ENCODE results near the gene BCL3.

Gene BCL3

GRCh38 chr19:44795398-44795987, 47.0 kb downstream of the BCL3 start:
- Histone ChIP-seq H3K27me3 (replicated peaks in 2 of 5; ENCODE audit: control insufficient read depth in 4 of 5, insufficient read depth in 5 of 5, low read length in 4 of 5) (no peaks in the 10 kb centered on the region), H3K4me3 (ENCODE audit: control insufficient read depth in 1 of 7, extremely low read depth in 1 of 7, insufficient read depth in 4 of 7, low read depth in 2 of 7, low read length in 6 of 7) (no peak overlapping the region), H3K9me3 (ENCODE audit: control extremely low read depth in 1 of 5, control insufficient read depth in 4 of 5, insufficient read depth in 2 of 5, low read depth in 1 of 5, low read length in 4 of 5) (no peaks in the 10 kb centered on the region), H3K4me1 (ENCODE audit: control extremely low read depth in 1 of 4, control insufficient read depth in 4 of 4, insufficient read depth in 4 of 4, low read length in 3 of 4) (peaks cover 0 to 22% (median 18%) of the 10 kb centered on the region in 4 experiments), H3K27ac (ENCODE audit: insufficient read depth in 1 of 2, low read depth in 1 of 2, low read length in 2 of 2, poor library complexity in 1 of 2, severe bottlenecking in 2 of 2) (no peak overlapping the region), H3K36me3 (ENCODE audit: control insufficient read depth in 4 of 4, insufficient read depth in 4 of 4, low read length in 3 of 4) (no peaks in the 10 kb centered on the region)
- POLR2A ChIA-PET, result interaction anchor here (1.0 kb wide), 1 partner anchor 107 kb away, joined by 3 read pairs; no protein-coding TSS in a partner anchor
- WGBS (ENCODE audit: insufficient coverage), result 97% methylated on average over 13 of the region's 13 CpGs
- CTCF ChIA-PET, result interaction anchor here (0.8 to 6.2 kb wide), 4 partner anchors 12 to 71 kb away, joined by 3 to 32 read pairs (median 6); partner anchors contain the start of gene BCAM
- DNase-seq, result no peak

- Histone ChIP-seq H3K4me1 (ENCODE audit: control extremely low read depth in 1 of 4, control insufficient read depth in 4 of 4, insufficient read depth in 4 of 4, low read length in 3 of 4) (peaks cover 0 to 23% (median 18%) of the 10 kb centered on the region in 4 experiments), H3K27me3 (replicated peaks in 2 of 5; ENCODE audit: control insufficient read depth in 4 of 5, insufficient read depth in 5 of 5, low read length in 4 of 5) (no peaks in the 10 kb centered on the region), H3K27ac (ENCODE audit: insufficient read depth in 1 of 2, low read depth in 1 of 2, low read length in 2 of 2, poor library complexity in 1 of 2, severe bottlenecking in 2 of 2) (peak overlapping the region in 1 of 2 experiments; percentile 12), H3K4me3 (ENCODE audit: control insufficient read depth in 1 of 7, extremely low read depth in 1 of 7, insufficient read depth in 4 of 7, low read depth in 2 of 7, low read length in 6 of 7) (peak overlapping the region in 3 of 7 experiments; percentile 19 to 49 (median 45)), H3K9me3 (ENCODE audit: control extremely low read depth in 1 of 5, control insufficient read depth in 4 of 5, insufficient read depth in 2 of 5, low read depth in 1 of 5, low read length in 4 of 5) (no peaks in the 10 kb centered on the region), H3K36me3 (ENCODE audit: control insufficient read depth in 4 of 4, insufficient read depth in 4 of 4, low read length in 3 of 4) (no peaks in the 10 kb centered on the region)
- 5% methylated on average over 6 of the region's 12 CpGs for WGBS (ENCODE audit: insufficient coverage)
- CTCF ChIA-PET, result interaction anchor here (2.2 to 6.2 kb wide), 2 partner anchors 11 to 13 kb away, joined by 8 to 32 read pairs; no protein-coding TSS in a partner anchor
- POLR2A ChIA-PET, result interaction anchor here (1.0 kb wide), 1 partner anchor 108 kb away, joined by 3 read pairs; no protein-coding TSS in a partner anchor
- peak; percentile 18 to 30 (median 25) for DNase-seq
These were observed 48.2 kb downstream of the BCL3 start for GRCh38 chr19:44796701-44797115.

GRCh38 chr19:44799627-44800346, 51.3 kb downstream of the BCL3 start:
- ChIA-PET CTCF (interaction anchor here (1.1 to 6.2 kb wide), 3 partner anchors 10 to 42 kb away, joined by 4 to 32 read pairs (median 5); no protein-coding TSS in a partner anchor), POLR2A (interaction anchor here (1.7 kb wide), 1 partner anchor 45 kb away, joined by 8 read pairs; no protein-coding TSS in a partner anchor)
- DNase-seq, result no peak
- Histone ChIP-seq H3K36me3 (ENCODE audit: control insufficient read depth in 4 of 4, insufficient read depth in 4 of 4, low read length in 3 of 4) (no peaks in the 10 kb centered on the region), H3K27ac (ENCODE audit: insufficient read depth in 1 of 2, low read depth in 1 of 2, low read length in 2 of 2, poor library complexity in 1 of 2, severe bottlenecking in 2 of 2) (no peak overlapping the region), H3K9me3 (ENCODE audit: control extremely low read depth in 1 of 5, control insufficient read depth in 4 of 5, insufficient read depth in 2 of 5, low read depth in 1 of 5, low read length in 4 of 5) (peaks cover 0 to 1% (median 0%) of the 10 kb centered on the region in 5 experiments), H3K4me3 (ENCODE audit: control insufficient read depth in 1 of 7, extremely low read depth in 1 of 7, insufficient read depth in 4 of 7, low read depth in 2 of 7, low read length in 6 of 7) (no peak overlapping the region), H3K27me3 (replicated peaks in 2 of 5; ENCODE audit: control insufficient read depth in 4 of 5, insufficient read depth in 5 of 5, low read length in 4 of 5) (no peaks in the 10 kb centered on the region), H3K4me1 (ENCODE audit: control extremely low read depth in 1 of 4, control insufficient read depth in 4 of 4, insufficient read depth in 4 of 4, low read length in 3 of 4) (peaks cover 0 to 23% (median 18%) of the 10 kb centered on the region in 4 experiments)
- 91% methylated on average over 4 of the region's 10 CpGs for WGBS (ENCODE audit: insufficient coverage)

GRCh38 chr19:44800461-44800860, 52.0 kb downstream of the BCL3 start:
- H3K36me3 ChIP-seq (ENCODE audit: control insufficient read depth in 4 of 4, insufficient read depth in 4 of 4, low read length in 3 of 4), result no peaks in the 10 kb centered on the region
- 0% methylated on average over 1 of the region's 3 CpGs for WGBS (ENCODE audit: insufficient coverage)
- no peak overlapping the region for H3K4me3 ChIP-seq (ENCODE audit: control insufficient read depth in 1 of 7, extremely low read depth in 1 of 7, insufficient read depth in 4 of 7, low read depth in 2 of 7, low read length in 6 of 7)
- peaks cover 0 to 23% (median 18%) of the 10 kb centered on the region in 4 experiments for H3K4me1 ChIP-seq (ENCODE audit: control extremely low read depth in 1 of 4, control insufficient read depth in 4 of 4, insufficient read depth in 4 of 4, low read length in 3 of 4)
- peak; percentile 84 to 91 (median 88) for DNase-seq
- H3K9me3 ChIP-seq (ENCODE audit: control extremely low read depth in 1 of 5, control insufficient read depth in 4 of 5, insufficient read depth in 2 of 5, low read depth in 1 of 5, low read length in 4 of 5), result peaks cover 0 to 1% (median 0%) of the 10 kb centered on the region in 5 experiments
- no peak overlapping the region for H3K27ac ChIP-seq (ENCODE audit: insufficient read depth in 1 of 2, low read depth in 1 of 2, low read length in 2 of 2, poor library complexity in 1 of 2, severe bottlenecking in 2 of 2)
- ChIA-PET POLR2A (no interaction called here), CTCF (no interaction called here)
- no peaks in the 10 kb centered on the region for H3K27me3 ChIP-seq (replicated peaks in 2 of 5; ENCODE audit: control insufficient read depth in 4 of 5, insufficient read depth in 5 of 5, low read length in 4 of 5)

GRCh38 chr19:44803442-44804428, 55.2 kb downstream of the BCL3 start:
- POLR2A ChIA-PET, result no interaction called here
- Histone ChIP-seq H3K4me1 (ENCODE audit: control extremely low read depth in 1 of 4, control insufficient read depth in 4 of 4, insufficient read depth in 4 of 4, low read length in 3 of 4) (peaks cover 0 to 18% (median 15%) of the 10 kb centered on the region in 4 experiments), H3K9me3 (ENCODE audit: control extremely low read depth in 1 of 5, control insufficient read depth in 4 of 5, insufficient read depth in 2 of 5, low read depth in 1 of 5, low read length in 4 of 5) (peaks cover 0 to 1% (median 0%) of the 10 kb centered on the region in 5 experiments), H3K4me3 (ENCODE audit: control insufficient read depth in 1 of 7, extremely low read depth in 1 of 7, insufficient read depth in 4 of 7, low read depth in 2 of 7, low read length in 6 of 7) (no peak overlapping the region), H3K27me3 (replicated peaks in 2 of 5; ENCODE audit: control insufficient read depth in 4 of 5, insufficient read depth in 5 of 5, low read length in 4 of 5) (no peaks in the 10 kb centered on the region), H3K27ac (ENCODE audit: insufficient read depth in 1 of 2, low read depth in 1 of 2, low read length in 2 of 2, poor library complexity in 1 of 2, severe bottlenecking in 2 of 2) (no peak overlapping the region), H3K36me3 (ENCODE audit: control insufficient read depth in 4 of 4, insufficient read depth in 4 of 4, low read length in 3 of 4) (no peaks in the 10 kb centered on the region)
- 97% methylated on average over 9 of the region's 13 CpGs for WGBS (ENCODE audit: insufficient coverage)
- peak in 2 of 3 donors; percentile 36 to 41 for DNase-seq
- CTCF ChIA-PET, result interaction anchor here (0.8 to 2.1 kb wide), 10 partner anchors 12 to 141 kb away, joined by 3 to 12 read pairs (median 4); no protein-coding TSS in a partner anchor

- Histone ChIP-seq H3K4me1 (ENCODE audit: control extremely low read depth in 1 of 4, control insufficient read depth in 4 of 4, insufficient read depth in 4 of 4, low read length in 3 of 4) (peaks cover 0 to 19% (median 16%) of the 10 kb centered on the region in 4 experiments), H3K27me3 (replicated peaks in 2 of 5; ENCODE audit: control insufficient read depth in 4 of 5, insufficient read depth in 5 of 5, low read length in 4 of 5) (no peaks in the 10 kb centered on the region), H3K9me3 (ENCODE audit: control extremely low read depth in 1 of 5, control insufficient read depth in 4 of 5, insufficient read depth in 2 of 5, low read depth in 1 of 5, low read length in 4 of 5) (peaks cover 0 to 1% (median 0%) of the 10 kb centered on the region in 5 experiments), H3K36me3 (ENCODE audit: control insufficient read depth in 4 of 4, insufficient read depth in 4 of 4, low read length in 3 of 4) (no peaks in the 10 kb centered on the region), H3K4me3 (ENCODE audit: control insufficient read depth in 1 of 7, extremely low read depth in 1 of 7, insufficient read depth in 4 of 7, low read depth in 2 of 7, low read length in 6 of 7) (no peak overlapping the region), H3K27ac (ENCODE audit: insufficient read depth in 1 of 2, low read depth in 1 of 2, low read length in 2 of 2, poor library complexity in 1 of 2, severe bottlenecking in 2 of 2) (no peak overlapping the region)
- DNase-seq, result no peak
- ChIA-PET POLR2A (no interaction called here), CTCF (interaction anchor here (0.7 to 2.1 kb wide), 7 partner anchors 7 to 38 kb away, joined by 3 to 8 read pairs (median 4); no protein-coding TSS in a partner anchor)
- WGBS (ENCODE audit: insufficient coverage), result 97% methylated on average over 5 of the region's 7 CpGs
These were observed 57.8 kb downstream of the BCL3 start for GRCh38 chr19:44806291-44806690.

All from common myeloid progenitor, CD34-positive (primary cell).